Natural killer cell (primary cell): ENCODE data around the gene RASGRP2. TPM values are rescaled to one million over a fixed set of nuclear protein-coding genes. Genes with fewer than 3 reads are reported as not detected.

Experiments used
- ATAC-seq, 3 donors: fragments of 150-1000 bp in 2 of 3; fragments of 200-7000 bp in 1 of 3; cut with Tn5 transposase; 1 replicate in 1 of 3; 2 replicates in 2 of 3; pipeline ENCODE4 v1.10.0; 2021; ENCODE audit warnings: mild to moderate bottlenecking in 2 of 3, moderate library complexity in 2 of 3
- DNase-seq, 2 donors: peaks; one replicate each; pipeline versions ENCODE4 v3.0.0 to v3.0.0-alpha.2; 2013 to 2021; ENCODE audit warnings: mixed read lengths in 1 of 2
- H3K27ac ChIP-seq: one replicate; pipeline ENCODE4 v1.5.1; 2013; ENCODE audit warnings: mild to moderate bottlenecking, low read length
- H3K27me3 ChIP-seq: one replicate; pipeline ENCODE4 v1.6.1; 2013; ENCODE audit warnings: low read length; ENCODE audit not compliant: control insufficient read depth, insufficient read depth
- H3K36me3 ChIP-seq: one replicate; pipeline ENCODE4 v1.6.1; 2013; ENCODE audit warnings: low read length; ENCODE audit not compliant: control insufficient read depth, insufficient read depth
- H3K4me1 ChIP-seq: one replicate; pipeline ENCODE4 v1.6.1; 2013; ENCODE audit warnings: low read length; ENCODE audit not compliant: control insufficient read depth, insufficient read depth
- H3K4me3 ChIP-seq: one replicate; pipeline ENCODE4 v1.5.1; 2013; ENCODE audit warnings: low read length
- H3K9me3 ChIP-seq: one replicate; pipeline ENCODE4 v1.6.1; 2013; ENCODE audit warnings: low read length; ENCODE audit not compliant: control insufficient read depth, insufficient read depth
- H3K27ac Mint-ChIP-seq, 2 donors: one replicate each; pipeline ENCODE4 v1.8.0; 2022; ENCODE audit warnings: mild to moderate bottlenecking in 2 of 2, mixed read lengths in 2 of 2, moderate library complexity in 1 of 2
- H3K27me3 Mint-ChIP-seq, 2 donors: one replicate each; pipeline ENCODE4 v1.8.0; 2022; ENCODE audit warnings: low read depth in 2 of 2, mixed read lengths in 2 of 2
- H3K36me3 Mint-ChIP-seq: one replicate; pipeline ENCODE4 v1.8.0; 2022; ENCODE audit warnings: mixed read lengths
- H3K4me1 Mint-ChIP-seq, 2 donors: one replicate each; pipeline ENCODE4 v1.8.0; 2022; ENCODE audit warnings: mixed read lengths in 2 of 2
- H3K4me3 Mint-ChIP-seq: one replicate; pipeline ENCODE4 v1.8.0; 2022; ENCODE audit warnings: mild to moderate bottlenecking, moderate library complexity, mixed read lengths
- H3K9me3 Mint-ChIP-seq, 2 donors: one replicate each; pipeline ENCODE4 v1.8.0; 2022; ENCODE audit warnings: mixed read lengths in 2 of 2
- WGBS: methylation state at CpG from one replicate; pipeline ENCODE4 v1.1.7; 2013; ENCODE audit warnings: missing lambda C conversion rate; ENCODE audit not compliant: insufficient coverage; 5-methylcytosine and 5-hydroxymethylcytosine counted together
- intact Hi-C: fragments of 100-400 bp; cut with micrococcal nuclease; formaldehyde crosslinking; loops from one replicate; pipeline ENCODE4 v1.14.2; 2022
- total RNA-seq, 4 donors: library from RNA; stranded (reverse); fragments of 120-200 nt in 1 of 4; gene quantifications; one replicate each; pipeline versions ENCODE4 v1.2.3 to v1.2.4, GENCODE V29; 2013 to 2022
- TF ChIP-seq, protein P1 (sequence below): fragments of 200-600 bp; IDR thresholded peaks from one replicate; pipeline ENCODE4 v1.8.0; 2022; ENCODE audit warnings: antibody characterized with exemption

Gene RASGRP2
- total RNA-seq, 3 donors from 2014 or later (not counting 1 experiment from before 2014, with no cell fraction given): 371 to 417 (median 394) TPM

DNA sequence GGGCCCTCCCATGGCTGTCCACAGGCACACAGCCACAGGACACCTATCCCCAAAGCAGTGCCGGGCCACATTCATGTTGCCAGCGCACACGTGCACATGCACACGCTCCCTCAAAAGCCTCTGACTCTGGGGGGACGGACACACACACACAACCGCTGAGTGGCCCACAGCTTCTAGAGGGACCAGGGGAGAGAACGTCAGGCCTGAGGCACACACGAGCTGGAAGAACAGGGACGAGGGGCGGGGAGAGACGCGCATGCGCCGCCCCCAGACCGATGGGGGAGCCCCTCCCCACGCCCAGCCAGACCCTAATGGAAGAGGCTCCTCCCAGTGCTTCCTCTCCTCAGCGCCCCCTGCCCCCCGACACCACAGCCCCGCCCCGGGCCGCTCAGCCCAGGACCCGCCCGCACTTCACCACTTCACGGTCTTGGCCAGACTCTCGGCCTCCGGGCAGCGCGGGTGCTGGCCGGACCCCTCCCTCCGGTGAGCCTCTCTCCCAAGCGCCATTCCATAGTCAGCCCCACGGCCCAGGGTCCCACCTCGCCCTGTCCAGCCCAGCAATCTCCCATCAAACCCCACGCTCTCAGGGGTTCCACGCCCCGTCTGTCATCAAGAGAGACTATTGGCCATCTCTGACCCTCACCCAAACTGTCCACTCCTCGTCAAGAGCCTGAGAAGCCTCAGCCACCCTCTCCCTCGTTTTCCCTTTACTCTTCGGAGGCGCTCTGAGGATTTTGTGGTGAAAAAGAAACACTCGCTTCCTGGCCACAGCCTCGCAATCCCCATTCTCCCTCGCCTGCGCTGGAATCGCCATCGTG is 32.6 kb downstream of the RASGRP2 start:
- no peak for ATAC-seq
- Mint-ChIP-seq H3K4me3 (peak overlapping the region; percentile 15), H3K4me1 (peaks cover 10 to 21% of the 10 kb centered on the region in 2 donors), H3K27me3 (peaks cover 45 to 62% of the 10 kb centered on the region in 2 donors), H3K27ac (no peak overlapping the region), H3K9me3 (no peaks in the 10 kb centered on the region), H3K36me3 (no peaks in the 10 kb centered on the region)
- Histone ChIP-seq H3K4me3 (no peak overlapping the region), H3K27me3 (peaks cover 26% of the 10 kb centered on the region), H3K27ac (no peak overlapping the region), H3K4me1 (peaks cover 12% of the 10 kb centered on the region), H3K36me3 (no peaks in the 10 kb centered on the region), H3K9me3 (no peaks in the 10 kb centered on the region)
- WGBS: 23% methylated on average over 46 of the region's 46 CpGs
- TF ChIP-seq, protein P1, sequence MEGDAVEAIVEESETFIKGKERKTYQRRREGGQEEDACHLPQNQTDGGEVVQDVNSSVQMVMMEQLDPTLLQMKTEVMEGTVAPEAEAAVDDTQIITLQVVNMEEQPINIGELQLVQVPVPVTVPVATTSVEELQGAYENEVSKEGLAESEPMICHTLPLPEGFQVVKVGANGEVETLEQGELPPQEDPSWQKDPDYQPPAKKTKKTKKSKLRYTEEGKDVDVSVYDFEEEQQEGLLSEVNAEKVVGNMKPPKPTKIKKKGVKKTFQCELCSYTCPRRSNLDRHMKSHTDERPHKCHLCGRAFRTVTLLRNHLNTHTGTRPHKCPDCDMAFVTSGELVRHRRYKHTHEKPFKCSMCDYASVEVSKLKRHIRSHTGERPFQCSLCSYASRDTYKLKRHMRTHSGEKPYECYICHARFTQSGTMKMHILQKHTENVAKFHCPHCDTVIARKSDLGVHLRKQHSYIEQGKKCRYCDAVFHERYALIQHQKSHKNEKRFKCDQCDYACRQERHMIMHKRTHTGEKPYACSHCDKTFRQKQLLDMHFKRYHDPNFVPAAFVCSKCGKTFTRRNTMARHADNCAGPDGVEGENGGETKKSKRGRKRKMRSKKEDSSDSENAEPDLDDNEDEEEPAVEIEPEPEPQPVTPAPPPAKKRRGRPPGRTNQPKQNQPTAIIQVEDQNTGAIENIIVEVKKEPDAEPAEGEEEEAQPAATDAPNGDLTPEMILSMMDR: no peak
- no peak for DNase-seq
- intact Hi-C loops: no loop called here

DNA sequence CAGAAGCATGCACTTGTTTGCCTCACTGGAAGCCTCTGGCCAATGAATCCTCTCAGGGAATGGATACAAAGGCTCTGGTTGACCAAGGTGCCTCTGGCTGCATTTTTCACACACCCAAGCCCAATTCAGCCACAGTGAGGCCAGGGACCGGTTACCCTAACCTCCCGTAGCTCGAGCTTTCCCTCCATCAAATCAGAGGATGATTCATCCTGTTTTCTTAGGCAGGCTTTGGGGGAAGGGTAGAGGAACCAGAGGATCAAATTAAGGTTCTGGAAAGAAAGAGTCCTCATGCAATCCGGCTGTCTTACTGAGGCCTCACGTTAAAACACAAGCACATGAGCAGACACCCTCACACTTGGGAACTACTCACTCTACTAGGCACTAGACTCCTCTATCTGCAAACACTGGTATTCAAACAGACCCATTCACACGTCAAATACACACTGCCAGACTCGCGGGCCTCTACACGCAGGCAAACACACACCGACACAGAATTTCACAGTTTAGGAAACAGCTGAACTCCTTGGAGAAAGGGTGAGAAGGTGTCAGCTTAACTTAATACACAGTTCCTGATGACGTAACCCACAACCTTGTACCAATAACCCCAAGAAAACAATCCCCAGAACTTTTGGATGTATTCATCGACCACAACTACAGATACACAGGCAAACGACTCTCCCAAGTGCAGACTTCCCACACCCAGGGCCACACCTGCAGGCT is 33.4 kb downstream of the RASGRP2 start:
- H3K4me3 Mint-ChIP-seq: no peak overlapping the region
- TF ChIP-seq, protein P1: no peak
- H3K27ac Mint-ChIP-seq: no peak overlapping the region
- Histone ChIP-seq H3K27ac (no peak overlapping the region), H3K27me3 (peaks cover 26% of the 10 kb centered on the region), H3K4me3 (no peak overlapping the region), H3K4me1 (peaks cover 12% of the 10 kb centered on the region), H3K36me3 (no peaks in the 10 kb centered on the region), H3K9me3 (no peaks in the 10 kb centered on the region)
- WGBS: 63% methylated on average over 13 of the region's 13 CpGs
- no peaks in the 10 kb centered on the region for H3K9me3 Mint-ChIP-seq
- peaks cover 44 to 57% of the 10 kb centered on the region in 2 donors for H3K27me3 Mint-ChIP-seq
- intact Hi-C loops: no loop called here
- H3K4me1 Mint-ChIP-seq: peaks cover 10 to 21% of the 10 kb centered on the region in 2 donors
- no peaks in the 10 kb centered on the region for H3K36me3 Mint-ChIP-seq
- DNase-seq (no peak), ATAC-seq (no peak)

GRCh38 chr11:64705501-64705900 is 38.4 kb downstream of the RASGRP2 start:
- no peaks in the 10 kb centered on the region for H3K36me3 Mint-ChIP-seq
- no peaks in the 10 kb centered on the region for H3K36me3 ChIP-seq
- no peak overlapping the region for H3K4me3 Mint-ChIP-seq
- 72% methylated on average over 2 of the region's 2 CpGs for WGBS
- no peak overlapping the region for H3K4me3 ChIP-seq
- intact Hi-C loops: no loop called here
- no peaks in the 10 kb centered on the region for H3K27me3 ChIP-seq
- no peak overlapping the region for H3K27ac Mint-ChIP-seq
- no peak overlapping the region for H3K27ac ChIP-seq
- no peaks in the 10 kb centered on the region for H3K9me3 ChIP-seq
- no peaks in the 10 kb centered on the region for H3K9me3 Mint-ChIP-seq
- no peak for ATAC-seq
- no peaks in the 10 kb centered on the region for H3K4me1 ChIP-seq
- peaks cover 0 to 6% of the 10 kb centered on the region in 2 donors for H3K4me1 Mint-ChIP-seq
- TF ChIP-seq, protein P1: no peak
- no peak for DNase-seq
- peaks cover 15 to 25% of the 10 kb centered on the region in 2 donors for H3K27me3 Mint-ChIP-seq
